Mononuclear cell (primary cell): Measurements from ENCODE around the gene ZIC4. TPM values are rescaled to one million over a fixed set of nuclear protein-coding genes. Genes with fewer than 3 reads are reported as not detected.

Experiments used
- H3K27me3 ChIP-seq: 2 replicates; pipeline ENCODE4 v1.6.0; 2011; ENCODE audit warnings: low read length, control low read depth; ENCODE audit not compliant: insufficient read depth
- H3K4me1 ChIP-seq: 2 replicates; pipeline ENCODE4 v1.5.1; 2011; ENCODE audit warnings: mild to moderate bottlenecking, low read length, control low read depth; ENCODE audit not compliant: insufficient read depth
- H3K4me3 ChIP-seq: 2 replicates; pipeline ENCODE4 v1.5.1; 2011; ENCODE audit warnings: mild to moderate bottlenecking, low read length, moderate library complexity
- H3K9me3 ChIP-seq: 2 replicates; pipeline ENCODE4 v1.5.1; 2011; ENCODE audit warnings: low read depth, mild to moderate bottlenecking, control low read depth, low read length
- total RNA-seq: library from RNA; depleted of rRNA; stranded (reverse); fragments of >200 nt; gene quantifications from one replicate; pipeline ENCODE4 v1.2.3, GENCODE V29; 2012

Gene ZIC4
- not detected for total RNA-seq

DNA sequence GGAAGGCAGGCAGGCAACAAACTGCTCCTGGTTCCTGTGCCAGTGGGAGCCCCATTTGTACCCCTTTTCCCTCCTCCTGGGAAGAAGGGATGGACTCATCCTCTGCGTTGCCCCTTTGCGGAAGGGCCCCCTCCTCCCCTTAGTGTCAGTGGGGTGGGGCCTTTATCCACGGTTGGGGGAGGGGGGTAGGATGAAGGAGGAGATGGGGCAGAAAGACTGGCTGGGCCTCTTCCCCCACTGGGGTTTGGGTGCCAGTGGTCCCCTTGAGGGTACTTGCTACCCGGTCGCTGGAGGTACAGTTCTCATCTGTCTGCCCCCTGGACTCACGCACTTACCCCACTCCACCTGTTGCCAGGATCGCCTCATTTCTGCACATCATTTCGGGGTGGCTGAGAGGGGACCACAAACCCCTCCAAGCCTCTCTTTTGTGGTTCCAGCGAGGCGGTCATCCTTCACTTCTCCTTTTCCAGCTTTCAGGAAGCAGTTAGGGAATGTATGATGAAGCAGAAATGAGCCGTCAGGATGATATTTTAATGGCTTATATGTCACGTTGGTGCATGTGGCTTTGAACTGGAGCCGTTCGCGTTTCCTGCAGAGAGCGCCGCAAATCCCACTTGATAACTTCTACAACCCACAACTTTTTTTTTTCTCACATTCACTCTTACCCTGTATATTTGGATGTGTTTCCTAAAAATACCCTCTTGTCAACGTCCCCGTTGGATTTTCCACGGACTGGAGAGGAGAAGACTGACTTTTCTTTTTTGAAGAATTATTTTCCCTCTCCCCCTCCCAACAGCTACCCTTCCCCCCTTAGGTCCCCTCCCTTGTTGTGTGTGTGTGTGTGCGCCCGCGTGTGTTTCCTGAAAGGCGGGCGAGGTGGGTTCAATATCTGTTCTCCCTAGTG lies at the start of gene ZIC4:
Gene ZIC4, minus strand, starts transcription at position 516 of the 904 bp plus-strand sequence. CDS start 3,746 bp downstream, outside the sequence.
- no peaks in the 10 kb centered on the region for H3K9me3 ChIP-seq
- peaks cover 12% of the 10 kb centered on the region for H3K4me1 ChIP-seq
- no peak within 1 kb of the TSS for H3K4me3 ChIP-seq
- peaks cover 97% of the 10 kb centered on the region for H3K27me3 ChIP-seq

DNA sequence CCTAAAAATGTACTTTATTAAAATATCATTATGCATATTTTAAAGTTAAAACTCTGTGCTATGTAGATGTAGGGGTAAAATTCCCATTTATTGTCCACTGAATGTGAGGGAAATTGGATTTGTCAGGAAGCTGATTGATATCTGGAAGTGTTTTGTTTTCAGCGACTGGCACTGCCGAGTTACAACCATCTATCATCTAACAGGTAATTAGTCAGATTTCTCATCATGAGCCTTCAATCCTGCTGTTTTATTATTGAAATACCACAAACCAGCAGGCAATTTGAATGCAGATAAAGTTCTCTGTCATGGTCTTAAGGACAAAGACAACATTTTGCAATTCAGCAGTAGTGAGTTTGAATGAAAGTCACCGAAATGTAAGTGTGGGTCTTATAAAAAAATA lies 43.3 kb upstream of the ZIC4 start:
- no peaks in the 10 kb centered on the region for H3K27me3 ChIP-seq
- H3K4me1 ChIP-seq: no peaks in the 10 kb centered on the region
- no peaks in the 10 kb centered on the region for H3K9me3 ChIP-seq

DNA sequence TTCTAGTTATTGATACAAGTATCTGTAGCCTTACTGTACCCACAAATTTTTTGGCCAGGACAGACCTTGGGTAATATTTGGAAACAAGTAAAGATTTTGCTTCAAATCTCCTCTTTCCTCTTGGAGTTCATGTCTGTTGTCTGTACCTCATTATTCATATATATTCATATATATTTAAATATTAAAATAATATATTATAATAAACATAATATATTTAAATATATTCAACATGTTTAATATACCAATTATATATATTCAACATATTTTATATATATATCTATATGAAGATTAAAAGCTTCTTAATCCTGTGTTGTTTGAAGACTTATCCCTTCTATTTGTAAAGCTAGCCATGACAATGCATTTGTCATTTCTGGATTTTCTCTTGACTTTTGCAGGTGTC lies 40.9 kb upstream of the ZIC4 start:
- H3K27me3 ChIP-seq: no peaks in the 10 kb centered on the region
- no peaks in the 10 kb centered on the region for H3K4me1 ChIP-seq
- H3K4me3 ChIP-seq: no peak overlapping the region
- H3K9me3 ChIP-seq: no peaks in the 10 kb centered on the region

More for the DNA sequence above, 43.3 kb upstream of the ZIC4 start:
- H3K4me3 ChIP-seq: no peak overlapping the region

DNA sequence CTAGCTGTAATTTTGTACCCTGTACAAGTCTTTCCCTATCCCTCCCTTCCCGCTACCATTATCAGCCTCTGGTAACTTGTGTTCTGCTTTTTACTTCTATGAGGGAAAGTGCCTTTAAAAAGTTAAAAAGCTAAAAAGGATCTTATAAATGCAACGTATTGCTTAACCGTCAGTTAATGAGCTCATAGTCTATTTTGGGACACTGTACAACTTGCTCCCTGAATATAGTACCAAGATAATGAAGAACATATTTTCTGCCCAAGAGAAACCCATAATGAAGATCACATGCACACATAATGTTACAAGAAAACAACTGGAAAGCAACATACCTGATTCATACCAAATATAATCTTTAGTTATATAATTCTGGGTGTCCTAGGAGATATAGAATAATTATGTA lies 25.4 kb upstream of the ZIC4 start:
- peaks cover 6% of the 10 kb centered on the region for H3K27me3 ChIP-seq
- H3K4me3 ChIP-seq: no peak overlapping the region
- no peaks in the 10 kb centered on the region for H3K4me1 ChIP-seq
- no peaks in the 10 kb centered on the region for H3K9me3 ChIP-seq

DNA sequence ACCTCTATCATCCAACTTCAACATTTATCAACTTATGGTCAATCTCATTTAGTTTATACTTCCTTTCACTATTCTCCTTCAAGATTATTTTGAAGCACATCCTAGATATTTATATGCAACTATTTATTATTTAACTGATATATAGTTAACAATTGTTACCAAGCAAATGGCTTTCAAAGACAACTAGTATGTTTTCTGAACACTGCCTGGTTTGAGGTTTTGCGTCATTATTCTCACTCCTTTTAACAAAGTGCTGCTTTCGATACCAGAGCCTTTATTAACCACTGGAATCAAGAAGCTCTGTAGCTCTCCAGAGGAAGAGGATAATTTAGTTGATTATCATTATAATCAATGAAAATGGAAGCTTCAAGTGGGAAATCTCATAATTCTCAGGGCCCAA lies 22.4 kb upstream of the ZIC4 start:
- H3K27me3 ChIP-seq: peaks cover 30% of the 10 kb centered on the region
- no peak overlapping the region for H3K4me3 ChIP-seq
- H3K4me1 ChIP-seq: no peaks in the 10 kb centered on the region
- H3K9me3 ChIP-seq: no peaks in the 10 kb centered on the region

DNA sequence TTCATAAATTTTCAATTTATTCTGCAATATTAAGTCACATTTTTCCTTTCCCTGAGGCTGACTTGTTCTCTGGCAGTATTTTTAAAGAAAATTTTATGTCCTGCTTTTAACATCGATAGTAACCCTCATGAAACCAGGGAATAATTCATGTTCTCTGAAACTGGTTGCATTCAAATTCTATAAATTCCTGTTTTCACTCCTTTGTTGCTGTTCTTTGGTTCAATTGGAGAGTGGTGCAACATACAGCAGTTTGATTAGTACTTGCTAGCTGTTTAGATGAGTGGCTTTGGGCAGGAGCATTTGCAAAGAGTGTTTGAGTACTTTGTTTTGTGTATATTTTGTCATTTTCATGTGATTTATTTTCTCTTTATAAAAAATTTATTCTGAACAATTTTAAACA lies 22.0 kb upstream of the ZIC4 start:
- peaks cover 34% of the 10 kb centered on the region for H3K27me3 ChIP-seq
- H3K4me3 ChIP-seq: no peak overlapping the region
- H3K9me3 ChIP-seq: no peaks in the 10 kb centered on the region
- H3K4me1 ChIP-seq: no peaks in the 10 kb centered on the region

DNA sequence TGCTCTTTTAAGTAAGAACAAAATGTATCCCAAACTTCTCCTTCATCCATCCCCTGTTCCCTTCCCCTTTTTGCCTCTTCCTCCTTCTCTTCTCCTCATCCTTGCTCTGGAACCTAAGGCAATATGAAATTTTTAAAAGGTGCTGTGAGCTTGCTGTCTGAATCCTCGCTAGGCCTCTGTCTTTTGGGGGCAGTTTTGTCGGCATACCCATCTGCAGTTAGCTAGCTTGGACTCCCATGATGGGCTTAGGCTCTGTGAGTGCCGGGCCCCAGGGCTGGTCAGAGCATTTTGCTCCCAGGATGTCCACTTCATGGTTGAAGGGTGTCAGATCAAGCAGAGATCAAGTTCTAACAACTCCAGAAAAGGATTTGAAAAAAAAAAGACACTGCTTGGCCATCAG lies 21.4 kb upstream of the ZIC4 start:
- no peaks in the 10 kb centered on the region for H3K4me1 ChIP-seq
- no peak overlapping the region for H3K4me3 ChIP-seq
- no peaks in the 10 kb centered on the region for H3K9me3 ChIP-seq
- H3K27me3 ChIP-seq: peaks cover 40% of the 10 kb centered on the region

DNA sequence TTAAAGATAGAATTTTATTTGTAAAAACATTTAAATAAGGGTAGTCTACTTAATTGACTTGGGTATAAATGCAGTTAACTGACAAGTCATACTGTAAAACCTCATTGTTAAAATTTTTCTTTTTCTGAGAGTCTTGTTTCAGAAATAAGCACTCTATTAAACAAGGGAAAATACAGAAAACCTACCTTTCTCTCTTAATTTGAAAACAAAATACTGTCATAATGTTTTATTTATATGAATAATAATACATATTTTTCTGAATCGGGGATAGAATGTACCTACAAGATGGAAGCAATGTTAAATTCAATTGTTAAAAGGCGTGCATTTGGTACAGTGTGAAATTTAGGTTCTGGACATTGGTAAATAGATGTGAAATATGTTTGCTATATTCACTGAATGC lies 20.6 kb upstream of the ZIC4 start:
- Histone ChIP-seq H3K27me3 (peaks cover 48% of the 10 kb centered on the region), H3K4me1 (no peaks in the 10 kb centered on the region), H3K4me3 (no peak overlapping the region), H3K9me3 (no peaks in the 10 kb centered on the region)

DNA sequence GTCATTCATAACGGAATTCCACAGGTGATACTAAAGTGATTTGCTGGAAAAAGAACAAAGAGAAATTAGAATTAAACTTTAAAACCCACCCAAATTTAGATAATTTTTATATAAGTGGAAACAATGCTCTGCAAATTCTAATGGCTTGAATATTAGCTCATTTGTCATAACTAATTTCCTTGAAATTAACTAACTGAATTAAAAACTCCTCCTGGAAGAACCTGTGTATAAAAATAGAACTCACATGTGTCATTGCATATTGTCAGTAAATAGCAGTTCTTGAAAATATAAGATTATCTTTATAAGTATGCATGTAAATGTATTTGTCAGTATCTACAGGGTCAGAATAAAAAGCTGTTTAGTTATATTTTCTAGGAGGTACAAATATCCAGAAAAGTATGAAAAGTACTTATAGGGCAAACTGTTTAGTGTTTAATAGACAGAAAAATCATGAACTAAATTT lies 19.1 kb upstream of the ZIC4 start:
- H3K9me3 ChIP-seq: no peaks in the 10 kb centered on the region
- H3K4me3 ChIP-seq: no peak overlapping the region
- no peaks in the 10 kb centered on the region for H3K4me1 ChIP-seq
- peaks cover 63% of the 10 kb centered on the region for H3K27me3 ChIP-seq

DNA sequence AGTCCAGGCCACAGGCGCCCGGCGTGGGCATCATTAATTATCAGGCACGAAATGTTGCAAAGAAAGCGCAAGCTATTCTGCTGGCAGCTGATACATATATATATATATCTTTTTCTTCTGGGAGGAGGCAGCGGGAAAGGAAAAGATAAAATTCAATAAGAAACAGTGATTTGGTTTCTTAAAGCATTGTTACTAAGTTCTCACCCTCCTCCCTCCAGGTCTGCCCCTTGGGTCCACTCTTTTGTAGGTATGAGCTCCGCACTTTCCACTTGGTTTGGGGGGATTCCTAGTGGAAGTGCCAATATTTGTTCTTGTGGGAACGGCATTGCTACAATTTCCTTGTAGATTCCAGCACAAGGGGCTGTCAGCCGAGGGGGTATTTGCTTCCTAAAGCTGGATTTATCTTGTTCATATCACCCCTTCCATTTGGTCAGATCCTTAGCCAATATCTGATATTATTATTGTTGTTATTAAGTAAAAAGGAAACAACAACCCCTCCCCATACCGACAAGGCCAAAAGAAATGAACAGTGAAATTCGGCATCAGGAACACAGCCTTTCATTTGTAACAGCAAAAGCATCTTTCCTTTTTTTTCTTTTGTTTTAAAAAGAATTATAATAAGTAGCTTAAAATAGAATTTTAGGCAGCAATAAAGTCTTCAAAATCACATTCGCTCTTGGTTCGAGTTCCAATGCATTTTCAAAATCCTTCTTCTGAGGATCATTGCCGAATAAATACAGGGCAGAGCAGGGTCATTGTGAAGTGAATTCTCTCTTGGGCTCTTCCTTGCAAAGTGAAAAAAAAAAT lies 18.4 kb upstream of the ZIC4 start:
- Histone ChIP-seq H3K9me3 (no peaks in the 10 kb centered on the region), H3K4me3 (no peak overlapping the region), H3K27me3 (peaks cover 70% of the 10 kb centered on the region), H3K4me1 (no peaks in the 10 kb centered on the region)

DNA sequence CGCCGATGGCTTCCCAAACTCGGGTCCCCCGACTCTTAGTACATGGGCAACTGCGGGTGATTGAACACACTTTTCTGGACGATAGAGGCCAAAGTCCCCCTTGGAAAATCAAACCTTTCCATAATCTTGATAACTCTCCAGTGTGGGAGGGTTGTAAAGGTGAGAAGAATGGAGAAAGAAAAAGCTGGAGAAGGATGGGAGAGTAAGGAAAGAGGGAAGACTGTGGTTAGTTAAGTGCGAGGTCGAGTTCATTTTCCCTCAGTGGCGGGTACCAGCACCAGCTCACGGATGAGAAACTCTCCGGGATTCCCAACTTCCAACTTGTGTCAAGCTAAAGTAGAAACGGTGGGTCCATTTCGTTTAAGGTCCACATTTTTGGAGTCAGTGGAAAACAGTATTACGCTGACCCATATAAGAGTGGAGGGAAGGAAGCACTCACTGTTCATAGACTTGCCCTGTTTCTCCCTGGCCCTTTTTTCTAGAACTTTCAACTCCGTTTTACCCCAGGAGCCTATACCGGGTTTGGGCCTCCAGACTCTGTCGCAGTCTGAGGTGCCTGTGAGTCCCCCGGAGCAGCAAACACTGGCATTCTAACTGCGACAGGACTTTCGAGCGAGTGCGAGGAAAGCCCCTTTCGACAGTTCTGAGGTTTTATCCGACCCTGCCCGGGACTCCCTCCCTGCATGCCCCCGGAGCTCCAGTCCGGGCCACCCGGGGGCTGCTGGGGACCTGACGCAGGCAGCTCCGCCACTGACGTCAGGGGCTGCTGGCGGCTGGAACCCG lies 17.6 kb upstream of the ZIC4 start:
- peaks cover 78% of the 10 kb centered on the region for H3K27me3 ChIP-seq

DNA sequence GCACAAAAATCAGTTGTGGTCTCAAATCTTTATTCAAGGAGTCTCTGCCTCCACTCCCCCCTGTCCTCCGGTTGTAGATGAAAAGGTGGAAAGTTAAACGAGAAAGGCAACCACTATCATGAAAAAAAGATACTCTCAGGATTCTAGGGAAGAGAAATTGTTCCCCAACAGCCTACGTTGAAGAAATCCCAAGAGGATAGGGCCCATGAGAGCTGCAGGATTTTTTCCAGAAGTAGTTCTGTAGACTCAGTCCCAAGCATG lies 17.1 kb upstream of the ZIC4 start:
- H3K27me3 ChIP-seq: peaks cover 82% of the 10 kb centered on the region
- no peaks in the 10 kb centered on the region for H3K9me3 ChIP-seq

More for the DNA sequence above, 17.6 kb upstream of the ZIC4 start:
- Histone ChIP-seq H3K4me3 (no peak overlapping the region), H3K4me1 (no peaks in the 10 kb centered on the region), H3K9me3 (no peaks in the 10 kb centered on the region)

DNA sequence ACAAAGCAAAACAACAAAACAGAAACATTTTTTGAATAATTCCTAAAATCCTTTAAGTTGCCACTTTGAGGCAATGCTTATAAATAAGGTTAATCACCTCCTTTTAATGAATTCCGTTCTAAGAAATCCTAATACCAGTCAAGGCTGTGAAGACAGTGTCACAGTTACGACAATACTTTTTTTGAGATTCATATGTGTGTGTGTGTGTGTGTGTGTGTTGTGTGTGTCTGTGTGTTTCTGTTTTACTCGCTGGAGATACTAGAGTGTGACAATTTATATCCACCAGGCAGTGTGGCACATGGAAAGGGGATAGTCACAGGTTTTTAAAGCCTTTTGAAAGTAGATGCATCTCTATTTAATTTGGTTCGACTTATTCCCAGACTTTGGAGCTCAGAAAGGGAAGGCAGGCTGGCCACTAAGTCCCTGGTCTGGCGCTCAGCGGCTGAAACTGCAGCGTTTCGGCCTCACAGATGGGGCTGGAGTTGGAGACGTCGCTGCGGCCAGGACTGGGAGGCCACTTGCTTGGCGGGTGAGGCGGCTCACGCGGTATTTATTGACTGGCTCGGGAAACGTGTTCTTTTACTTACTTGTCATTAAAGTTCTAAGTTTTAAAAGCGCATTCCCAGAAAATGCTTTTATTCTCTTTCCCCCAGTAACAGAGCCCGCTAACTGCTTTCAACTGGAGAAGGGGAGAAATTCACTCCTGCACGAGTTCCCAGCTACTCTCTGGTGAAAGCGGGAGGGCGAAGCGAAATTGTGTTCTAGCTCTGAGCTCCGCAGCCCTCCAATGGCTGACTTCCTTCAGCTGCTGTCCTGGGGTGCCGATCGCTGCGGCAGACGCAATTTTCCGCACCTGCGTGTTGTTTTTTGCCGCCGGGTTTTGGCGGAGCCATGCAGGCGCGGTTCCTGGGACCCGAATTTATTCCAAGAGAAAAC lies 16.5 kb upstream of the ZIC4 start:
- Histone ChIP-seq H3K4me1 (no peaks in the 10 kb centered on the region), H3K9me3 (no peaks in the 10 kb centered on the region), H3K4me3 (no peak overlapping the region), H3K27me3 (peaks cover 85% of the 10 kb centered on the region)

More for the DNA sequence above, 17.1 kb upstream of the ZIC4 start:
- H3K4me3 ChIP-seq: no peak overlapping the region
- H3K4me1 ChIP-seq: no peaks in the 10 kb centered on the region

DNA sequence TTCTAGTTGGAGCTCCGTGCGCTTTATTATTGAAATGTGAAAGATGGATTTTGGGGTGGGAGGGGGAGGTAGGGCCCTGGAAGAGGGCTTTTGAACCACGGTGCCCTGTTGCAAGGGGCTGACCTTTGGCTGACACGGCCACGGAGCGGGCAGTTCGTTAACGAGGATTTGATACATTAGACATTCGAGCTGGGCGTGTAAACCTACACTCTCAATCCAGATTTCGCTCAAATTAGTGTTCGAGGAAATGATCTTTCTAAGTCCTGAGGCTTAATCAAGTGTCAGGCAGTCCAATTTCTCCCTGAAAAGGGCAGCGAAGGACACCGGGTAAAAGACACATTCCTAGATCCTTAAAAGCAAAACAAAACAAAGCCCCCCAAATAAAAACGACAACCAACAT lies 15.9 kb upstream of the ZIC4 start:
- no peaks in the 10 kb centered on the region for H3K4me1 ChIP-seq
- H3K9me3 ChIP-seq: no peaks in the 10 kb centered on the region
- peaks cover 89% of the 10 kb centered on the region for H3K27me3 ChIP-seq
- H3K4me3 ChIP-seq: no peak overlapping the region
